GM19023 (cell line): Measurements from ENCODE around the gene DCUN1D4.

Source experiments
- ATAC-seq: cut with Tn5 transposase; IDR thresholded peaks from one replicate; pipeline ENCODE4 v1.9.1; 2021; ENCODE audit warnings: mild to moderate bottlenecking, moderate library complexity; ENCODE audit not compliant: unreplicated experiment

Gene DCUN1D4

GRCh38 chr4:51853027-51853682 lies 10.2 kb downstream of the DCUN1D4 start:
- ATAC-seq = no peak

GRCh38 chr4:51855270-51855669 lies 12.3 kb downstream of the DCUN1D4 start:
- no peak for ATAC-seq

- ATAC-seq = no peak
Observed at GRCh38 chr4:51855751-51856150, 12.8 kb downstream of the DCUN1D4 start.

GRCh38 chr4:51858605-51859202 lies 15.8 kb downstream of the DCUN1D4 start:
- ATAC-seq = no peak

- ATAC-seq = no peak
Observed at GRCh38 chr4:51859476-51860031, 16.6 kb downstream of the DCUN1D4 start.

GRCh38 chr4:51862199-51862598 lies 19.2 kb downstream of the DCUN1D4 start:
- ATAC-seq = no peak

- no peak for ATAC-seq
Observed at GRCh38 chr4:51862781-51863180, 19.8 kb downstream of the DCUN1D4 start.

- no peak for ATAC-seq
Observed at GRCh38 chr4:51865717-51866116, 22.8 kb downstream of the DCUN1D4 start.

GRCh38 chr4:51866835-51867234 lies 23.9 kb downstream of the DCUN1D4 start:
- no peak for ATAC-seq

- ATAC-seq = no peak
Observed at GRCh38 chr4:51867689-51868448, 24.9 kb downstream of the DCUN1D4 start.

- ATAC-seq = no peak
Observed at GRCh38 chr4:51868449-51868847, 25.5 kb downstream of the DCUN1D4 start.

- no peak for ATAC-seq
Observed at GRCh38 chr4:51870441-51871188, 27.7 kb downstream of the DCUN1D4 start.

GRCh38 chr4:51872283-51872997 lies 29.5 kb downstream of the DCUN1D4 start:
- ATAC-seq = no peak

- ATAC-seq = no peak
Observed at GRCh38 chr4:51874551-51874950, 31.6 kb downstream of the DCUN1D4 start.

- ATAC-seq = no peak
Observed at GRCh38 chr4:51878431-51878830, 35.5 kb downstream of the DCUN1D4 start.

- ATAC-seq = no peak
Observed at GRCh38 chr4:51880016-51880915, 37.3 kb downstream of the DCUN1D4 start.

- no peak for ATAC-seq
Observed at GRCh38 chr4:51884055-51884454, 41.1 kb downstream of the DCUN1D4 start.

GRCh38 chr4:51884606-51885005 lies 41.7 kb downstream of the DCUN1D4 start:
- no peak for ATAC-seq

GRCh38 chr4:51885363-51885762 lies 42.4 kb downstream of the DCUN1D4 start:
- ATAC-seq = peak; percentile 50
